ENCODE data around the gene RBM14.

DNA sequence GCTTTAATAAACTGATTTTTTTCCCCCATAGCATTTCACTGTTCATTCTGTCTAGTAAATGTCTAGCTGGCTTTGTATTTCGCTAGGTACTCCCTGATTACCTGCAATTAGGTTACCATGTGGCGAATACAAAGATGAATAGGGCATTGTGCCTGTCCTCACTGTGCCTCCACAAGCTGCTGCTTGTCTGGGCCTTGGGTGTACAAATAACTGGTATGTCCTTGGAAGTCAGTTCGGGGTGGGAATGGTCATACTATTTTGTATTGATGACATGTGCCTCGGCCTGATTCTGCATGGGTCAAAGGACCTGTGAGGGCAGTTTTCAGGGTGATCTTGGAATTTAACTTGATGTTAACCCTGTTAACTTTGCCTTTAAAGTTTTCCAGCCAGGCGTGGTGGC lies 33.5 kb downstream of the RBM14 start:
- no peak for TF ChIP-seq EZH2 (IDR thresholded peaks at IDR 0.05; ENCODE audit: insufficient read depth, poor library complexity, severe bottlenecking)
- no peak for TF ChIP-seq EZH2phosphoT487 (IDR thresholded peaks at IDR 0.05; ENCODE audit: insufficient read depth, low read depth)
